HG02623 (cell line): ENCODE measurements around the gene PRDM2.
"Not testable (repeated sequence)": the region's sequence is repeated elsewhere in the genome, so short reads cannot be mapped to it uniquely, and the experiment has no call there.

ENCODE experiments used
- ATAC-seq: cut with Tn5 transposase; IDR thresholded peaks from one replicate; pipeline ENCODE4 v1.9.1; 2021; ENCODE audit warnings: moderate library complexity; ENCODE audit not compliant: unreplicated experiment

The PRDM2 gene

DNA sequence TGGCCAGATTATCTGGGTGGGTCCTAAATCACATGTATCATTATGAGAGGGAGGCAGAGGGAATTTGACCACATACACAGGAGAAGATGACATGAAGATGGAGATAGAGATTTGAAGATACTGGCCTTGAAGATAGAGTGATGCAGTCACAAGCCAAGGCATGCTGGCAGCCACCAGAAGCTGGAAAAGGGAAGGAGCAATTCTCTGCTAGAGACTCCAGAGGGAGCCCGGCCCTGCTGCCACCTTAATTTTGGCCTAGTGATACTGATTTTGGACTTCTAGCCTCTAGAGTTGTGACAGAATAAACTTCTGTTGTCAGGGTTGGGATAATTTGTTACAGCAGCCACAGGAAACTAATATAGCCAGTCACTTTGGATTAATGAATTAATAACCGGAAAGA, 2.2 kb upstream of the PRDM2 start:
- ATAC-seq = no peak

DNA sequence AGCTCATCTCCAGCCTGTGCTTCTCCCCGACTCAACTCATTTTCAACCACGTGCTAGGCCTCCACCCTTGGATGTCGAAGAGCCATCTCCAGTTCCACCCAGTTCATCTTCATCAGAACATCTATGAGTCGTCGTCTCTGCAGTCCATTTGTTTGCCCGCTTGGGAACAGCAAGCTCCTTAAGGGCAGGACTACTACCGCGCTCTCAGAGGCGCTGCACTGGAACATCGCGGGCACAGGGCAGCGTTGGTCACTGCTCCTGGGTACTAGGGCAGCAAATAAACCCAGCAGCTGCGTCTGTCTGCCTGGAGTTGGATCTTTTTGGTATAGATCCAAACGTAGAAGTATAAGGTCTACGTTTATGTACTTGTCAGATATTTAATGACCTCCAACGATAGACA, 478 bp upstream of the PRDM2 start:
- no peak for ATAC-seq

DNA sequence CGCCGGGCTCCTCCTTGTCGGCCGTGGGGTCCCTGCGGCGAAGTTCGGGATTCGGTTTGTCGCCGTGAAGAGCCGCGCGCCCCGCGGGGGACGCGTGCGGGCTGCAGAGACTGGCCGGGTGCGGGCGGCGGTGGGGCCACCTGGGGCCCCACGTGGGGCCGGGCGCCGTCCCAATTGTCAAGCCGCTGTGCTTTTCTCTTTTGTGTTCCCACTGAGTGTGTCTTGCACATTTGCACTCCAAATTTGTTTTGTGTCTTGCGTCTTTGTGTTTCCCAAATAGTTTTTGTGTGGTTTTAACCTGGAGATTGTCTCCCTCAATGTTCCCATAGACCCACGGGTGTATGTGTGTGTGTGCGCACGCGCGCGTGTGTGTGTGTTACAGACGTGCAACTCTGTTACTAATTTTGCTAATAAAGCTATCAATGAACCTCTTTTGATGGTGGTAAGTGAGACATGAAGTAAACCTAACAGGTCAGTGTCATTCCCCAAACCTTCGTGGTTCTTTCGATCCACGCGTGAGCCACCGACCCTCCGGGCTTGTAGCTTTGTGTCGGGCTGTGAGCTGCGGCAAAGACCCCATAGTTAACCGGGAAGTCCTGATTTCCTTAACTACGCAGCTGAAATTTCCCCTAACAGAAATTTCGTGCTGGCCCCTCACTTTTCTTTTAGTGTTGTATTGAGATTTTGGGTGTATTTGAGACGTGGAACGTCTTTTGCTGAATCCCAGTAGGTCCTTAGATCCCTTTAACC, 708 bp downstream of the PRDM2 start:
- peak; percentile 35 for ATAC-seq

DNA sequence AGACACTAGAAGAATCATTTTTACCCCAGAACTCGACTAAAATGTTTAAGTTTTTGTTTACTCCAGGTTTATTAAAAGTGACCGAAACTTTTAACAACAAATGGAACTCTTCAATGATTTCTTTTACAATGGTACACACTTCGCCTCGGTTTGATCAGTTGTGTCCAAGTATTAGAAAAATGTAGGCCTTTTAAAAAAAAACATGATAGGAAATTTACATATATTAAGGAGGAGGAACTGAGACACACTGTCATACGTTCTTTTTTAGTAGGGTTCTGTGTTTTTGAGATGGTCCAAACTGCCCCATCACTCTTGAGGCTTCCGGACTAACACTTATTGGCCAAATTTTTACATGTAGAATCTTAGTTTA, 1.3 kb downstream of the PRDM2 start:
- ATAC-seq = no peak

DNA sequence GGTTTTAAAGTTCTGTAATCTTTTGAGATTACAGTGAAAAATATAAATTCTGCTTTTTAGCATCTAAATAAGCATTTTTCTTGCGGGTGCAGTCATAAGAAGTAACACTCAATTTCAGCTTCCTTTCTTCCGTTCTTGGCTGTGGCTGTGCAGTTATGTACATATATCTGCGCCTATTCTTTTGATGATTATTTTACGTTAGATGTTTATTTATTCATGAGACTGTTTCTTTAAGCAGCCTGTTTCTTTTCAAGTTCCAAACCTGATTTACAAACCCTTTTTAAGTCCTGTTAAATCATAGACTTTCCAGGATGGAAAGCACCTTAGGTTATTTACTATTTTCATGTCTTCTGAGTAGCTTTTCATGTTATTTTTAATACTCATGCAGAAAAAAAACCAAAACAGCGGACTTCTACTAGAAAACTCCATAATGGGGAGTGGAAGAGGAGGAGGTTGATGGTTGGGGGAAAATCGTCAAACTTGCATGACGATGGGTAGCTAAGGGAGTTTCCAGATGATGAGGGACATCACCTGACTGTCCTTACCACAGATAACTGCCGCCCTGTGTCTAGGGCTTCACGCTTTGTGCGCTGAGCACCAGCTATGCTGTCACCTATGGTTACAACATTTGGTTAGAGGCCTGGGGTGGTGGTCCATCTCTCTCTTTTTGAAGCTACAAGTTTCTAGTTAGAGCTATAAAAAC, 2.6 kb downstream of the PRDM2 start:
- peak; percentile 70 for ATAC-seq

DNA sequence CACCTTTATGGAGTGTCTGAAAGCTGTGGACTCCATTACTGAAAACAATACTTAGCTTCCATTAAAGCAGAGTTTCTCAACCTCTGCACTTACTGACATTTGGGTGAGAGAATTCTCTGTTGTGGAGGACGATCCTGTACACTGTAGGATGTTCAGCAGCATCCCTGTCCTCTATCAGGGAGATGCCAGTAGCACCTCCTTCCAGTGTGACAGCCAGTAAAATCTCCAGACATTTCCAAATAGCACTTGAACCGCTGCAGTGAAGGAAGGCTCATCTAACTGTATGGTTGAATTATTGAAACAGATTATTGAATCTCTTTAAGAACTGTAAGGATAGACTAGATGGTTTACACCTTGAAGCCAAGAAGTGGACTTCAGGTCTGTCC, 3.1 kb downstream of the PRDM2 start:
- no peak for ATAC-seq

DNA sequence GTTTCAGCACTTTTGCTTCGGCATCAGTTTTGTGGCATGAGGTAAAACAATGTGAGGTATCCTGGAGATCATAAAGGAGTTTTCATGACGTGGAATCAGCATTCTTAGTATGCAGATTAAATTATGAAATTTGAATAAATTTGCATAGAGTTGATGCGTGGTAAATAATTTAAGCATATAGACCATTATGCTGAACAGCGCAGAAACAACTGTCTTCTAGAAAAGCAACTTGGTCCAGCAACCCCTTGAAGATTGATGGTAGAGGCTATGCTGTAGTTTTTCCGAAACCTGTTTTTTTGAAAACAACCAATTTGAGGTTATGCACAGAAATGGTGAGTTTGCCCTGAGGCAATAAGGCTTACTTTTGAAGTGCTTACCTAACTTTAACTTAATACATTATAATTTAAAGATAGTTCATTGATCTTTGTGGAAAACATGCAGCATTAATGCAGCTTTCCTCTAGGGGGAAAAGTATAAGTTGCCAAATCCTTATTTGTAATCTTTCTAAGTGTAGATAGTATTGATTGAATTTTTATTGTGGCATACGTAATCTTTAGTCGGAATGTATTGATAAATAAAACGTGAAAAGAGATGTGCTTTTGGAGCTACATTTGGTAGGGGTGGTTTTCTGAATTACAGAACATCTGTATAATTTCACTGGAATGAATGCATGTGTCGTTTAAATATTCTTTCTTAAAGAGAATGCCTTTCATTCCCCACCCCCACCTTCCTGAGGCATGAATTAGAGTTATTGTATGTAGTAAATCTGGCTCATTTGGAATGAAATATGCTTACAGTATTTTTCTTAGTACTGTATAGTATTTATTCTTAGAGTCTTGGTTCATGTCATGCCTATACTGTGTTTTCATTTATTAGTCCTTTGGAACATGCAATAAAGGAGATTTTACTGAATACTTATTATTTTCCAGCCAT, 3.8 kb downstream of the PRDM2 start:
- no peak for ATAC-seq

DNA sequence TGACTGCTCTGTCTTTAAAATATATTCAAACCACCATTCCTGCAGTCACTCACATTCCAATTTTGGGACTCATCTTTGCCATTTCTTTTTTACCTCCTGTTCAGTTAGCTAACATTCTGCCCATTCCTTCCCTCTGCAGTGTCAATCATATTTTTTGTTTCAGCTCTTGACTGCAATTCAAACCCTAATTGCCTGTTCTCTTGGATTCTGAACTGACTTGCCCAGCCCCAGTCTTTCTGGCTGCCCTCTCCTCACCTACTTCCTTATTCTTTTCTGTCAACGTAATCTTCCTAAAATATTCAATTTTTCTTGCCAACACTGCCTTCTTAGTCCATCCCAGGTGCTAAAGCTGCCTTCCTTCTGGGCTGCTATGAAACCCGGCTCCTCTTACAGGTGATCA, 6.1 kb downstream of the PRDM2 start:
- no peak for ATAC-seq

DNA sequence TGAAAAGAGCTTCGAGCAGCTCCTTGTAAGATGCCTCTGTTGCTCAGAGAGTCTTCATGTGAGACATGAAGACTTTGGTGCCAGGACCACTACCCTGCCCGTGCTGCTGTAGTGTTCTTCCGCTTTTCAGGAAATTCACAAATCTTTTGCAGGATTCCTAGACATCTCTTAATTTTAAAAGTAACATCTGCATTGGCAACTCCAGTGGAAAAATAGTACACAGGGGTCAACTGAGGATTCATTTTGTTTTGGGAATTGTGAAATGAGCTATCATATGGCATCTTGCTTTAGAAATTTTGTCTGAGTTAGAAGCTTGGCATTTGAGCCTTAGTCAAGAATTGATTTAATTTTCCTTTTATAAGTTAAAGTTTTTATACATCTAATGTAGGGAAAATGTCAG, 7.2 kb downstream of the PRDM2 start:
- ATAC-seq = no peak

DNA sequence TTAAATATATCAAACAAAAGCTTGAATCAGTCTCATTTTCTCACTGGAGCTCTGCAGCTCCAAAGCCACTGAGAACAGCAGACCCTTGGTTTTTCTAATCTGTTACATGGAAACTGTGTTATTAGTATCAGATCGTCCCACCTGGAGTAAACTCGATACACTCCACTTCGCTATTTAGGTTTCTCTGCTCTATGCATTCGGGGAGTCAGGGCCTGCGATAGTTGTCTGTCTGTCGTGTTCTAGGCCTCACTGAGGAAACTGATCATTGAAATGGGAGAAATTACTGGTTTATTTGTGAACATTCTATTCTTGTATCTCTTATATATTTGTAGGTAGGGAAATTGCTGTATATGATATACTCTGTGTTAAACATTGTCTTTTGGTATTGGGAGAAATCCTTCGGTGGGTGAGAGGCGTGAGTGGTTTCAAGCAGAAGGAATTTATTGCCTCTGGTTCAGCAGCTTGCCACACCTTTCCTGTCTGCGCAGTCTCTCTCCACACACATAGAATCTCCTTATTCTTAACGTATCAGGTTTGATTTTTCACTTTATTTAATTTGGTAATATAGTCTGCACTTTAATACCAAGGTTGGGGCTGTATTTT, 8.5 kb downstream of the PRDM2 start:
- no peak for ATAC-seq

DNA sequence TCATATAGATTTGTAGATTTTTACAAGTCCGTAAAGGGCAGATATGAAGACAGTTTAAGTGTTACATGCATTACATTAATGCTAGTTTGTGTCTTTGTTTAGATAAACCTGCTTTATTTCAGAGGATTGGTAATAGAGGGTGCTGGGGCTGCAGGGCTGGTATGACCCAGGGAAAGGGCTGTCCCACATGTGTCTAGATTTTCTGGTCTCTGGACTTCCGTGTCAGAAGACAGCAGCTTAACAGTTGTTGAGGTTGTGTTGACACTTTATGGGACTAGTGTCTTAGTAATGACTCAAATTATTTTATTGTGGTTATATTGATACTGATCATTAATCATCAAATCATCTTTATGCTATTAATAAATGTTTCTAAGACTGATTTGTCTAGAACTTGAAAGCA, 10.1 kb downstream of the PRDM2 start:
- no peak for ATAC-seq

DNA sequence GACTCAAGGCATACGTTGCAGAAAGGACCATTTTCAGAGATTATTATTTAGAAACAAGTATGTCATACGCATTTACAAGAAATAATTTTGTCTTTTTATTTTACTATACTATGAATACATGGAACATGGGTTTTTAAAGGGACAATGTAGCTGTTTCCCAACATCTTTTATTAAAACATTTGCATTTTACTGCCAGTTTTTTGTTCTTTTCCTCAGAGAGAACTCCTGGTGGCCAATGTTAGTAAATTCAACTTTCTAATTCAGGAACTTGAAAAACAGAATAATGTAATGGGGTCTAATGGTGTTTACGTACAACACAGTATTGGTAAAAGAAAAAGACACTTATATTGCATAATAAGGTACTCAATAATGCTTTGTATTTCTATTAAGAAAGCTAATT, 14.9 kb downstream of the PRDM2 start:
- ATAC-seq = no peak

DNA sequence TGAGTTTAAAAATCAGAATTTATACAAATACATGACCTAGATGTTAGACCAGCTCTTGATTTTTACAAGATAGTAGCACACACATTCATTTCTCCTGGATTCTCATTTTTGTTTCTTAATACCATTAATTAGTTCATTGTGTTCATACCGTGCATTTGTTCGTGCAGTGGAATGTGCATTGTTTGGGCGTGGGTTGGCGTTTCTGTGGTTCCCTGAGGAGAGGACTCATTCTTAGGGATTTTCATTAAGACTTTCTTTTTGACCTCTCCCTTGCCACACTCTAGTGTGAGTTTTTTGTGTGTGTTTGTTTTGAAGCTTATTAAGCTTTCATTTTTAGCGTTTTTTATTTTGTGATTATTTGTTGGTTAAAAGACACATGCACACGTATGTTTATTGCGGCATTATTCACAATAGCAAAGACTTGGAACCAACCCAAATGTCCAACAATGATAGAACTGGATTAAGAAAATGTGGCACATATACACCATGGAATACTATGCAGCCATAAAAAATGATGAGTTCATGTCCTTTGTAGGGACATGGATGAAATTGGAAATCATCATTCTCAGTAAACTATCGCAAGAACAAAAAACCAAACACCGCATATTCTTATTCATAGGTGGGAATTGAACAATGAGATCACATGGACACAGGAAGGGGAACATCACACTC, 15.8 kb downstream of the PRDM2 start:
- ATAC-seq = not testable (repeated sequence)

DNA sequence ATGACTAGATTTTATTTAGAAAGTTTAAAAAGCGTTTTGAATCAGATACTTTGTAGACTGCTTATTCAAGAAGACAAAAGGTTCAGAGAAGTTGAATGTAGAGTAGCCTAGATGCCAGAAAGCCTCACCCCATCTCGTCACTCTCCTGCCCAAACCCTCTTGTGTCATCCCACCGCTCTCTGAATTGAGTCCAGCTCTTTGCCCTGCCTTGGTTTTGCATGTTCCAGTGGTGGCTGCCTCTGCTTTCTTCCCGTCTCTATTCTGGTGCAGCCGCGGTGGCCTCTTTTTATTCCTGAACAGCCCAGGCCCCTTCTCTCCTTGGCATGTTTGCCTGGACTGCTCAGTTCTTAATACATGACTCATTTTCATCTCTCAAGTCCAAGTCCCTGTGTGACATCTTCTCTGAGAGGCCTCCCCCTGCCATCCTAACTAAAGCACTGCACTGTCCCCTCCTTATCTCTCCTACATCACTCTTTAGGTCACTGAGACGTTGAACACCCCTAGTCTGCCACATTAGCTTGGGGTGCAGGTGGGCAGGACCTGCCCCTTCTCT, 22.9 kb downstream of the PRDM2 start:
- ATAC-seq = no peak

DNA sequence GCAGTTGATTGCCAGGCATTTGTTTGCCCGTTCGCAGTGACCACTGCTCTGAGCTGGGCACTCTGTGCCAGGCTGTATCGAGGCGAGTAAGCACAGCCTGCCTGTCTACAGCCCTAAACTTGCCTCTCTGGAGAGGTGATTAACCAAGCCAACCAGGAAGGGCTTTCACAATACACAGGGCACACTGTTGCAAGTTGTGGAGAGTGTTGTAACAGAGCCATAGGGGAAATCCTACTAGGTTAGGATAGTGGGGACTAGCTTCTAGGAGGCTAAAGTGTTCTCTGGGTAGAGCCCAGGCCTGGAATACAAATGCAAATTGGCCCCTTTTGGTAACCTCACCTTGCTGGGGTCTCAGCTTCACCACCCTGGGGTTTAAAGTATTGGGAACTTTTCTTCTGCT, 23.8 kb downstream of the PRDM2 start:
- no peak for ATAC-seq

DNA sequence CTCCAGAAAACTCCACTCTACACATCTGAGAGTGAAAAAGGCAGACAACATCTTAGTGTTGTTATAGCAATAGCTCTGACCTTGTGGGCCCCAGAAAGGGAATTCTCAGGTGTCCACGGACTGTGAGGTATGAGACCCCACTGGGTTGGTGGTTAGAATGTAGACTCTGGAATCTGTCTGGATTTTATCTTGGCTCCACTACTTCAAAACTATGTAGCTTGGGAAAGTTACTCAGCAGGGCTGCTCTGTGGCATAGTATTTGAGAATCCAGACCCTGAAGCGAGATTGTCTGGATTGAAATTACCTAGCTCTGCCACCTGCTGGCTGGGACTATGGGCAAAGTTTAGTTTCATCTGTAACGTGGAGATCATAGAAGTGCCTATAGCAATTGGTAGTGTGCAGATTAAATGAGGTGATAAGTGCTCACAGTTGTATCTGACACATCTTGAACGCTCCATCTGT, 25.8 kb downstream of the PRDM2 start:
- ATAC-seq = no peak

DNA sequence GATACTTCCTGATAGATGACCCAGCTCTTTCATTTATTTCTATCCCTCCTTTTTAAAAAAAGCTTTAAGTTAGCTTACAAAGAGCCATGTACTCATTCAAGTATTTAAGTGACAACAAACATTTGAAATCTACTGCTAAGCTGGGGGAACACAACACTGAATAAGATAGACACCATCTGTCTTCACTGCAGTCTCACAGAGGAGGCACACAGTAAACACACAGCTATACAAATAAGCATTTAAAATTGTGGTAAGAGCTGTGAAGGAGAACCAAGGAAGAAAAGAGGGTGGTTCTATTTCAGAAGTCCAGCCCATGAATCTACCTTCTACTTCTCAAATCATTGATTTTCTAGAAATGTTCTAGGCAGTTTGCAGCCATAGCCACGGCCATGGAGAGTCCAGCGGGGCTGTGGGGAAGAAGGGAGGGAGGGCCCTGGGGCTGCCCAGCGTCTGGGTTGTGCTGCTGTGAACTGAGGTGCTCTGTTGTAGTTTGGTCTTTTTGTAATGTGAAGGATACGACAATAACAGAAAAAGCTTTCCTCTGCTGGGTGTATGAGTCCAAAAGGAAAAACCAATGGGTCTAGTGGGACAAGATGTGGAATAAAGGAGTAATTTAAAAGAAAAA, 28.2 kb downstream of the PRDM2 start:
- ATAC-seq = no peak

DNA sequence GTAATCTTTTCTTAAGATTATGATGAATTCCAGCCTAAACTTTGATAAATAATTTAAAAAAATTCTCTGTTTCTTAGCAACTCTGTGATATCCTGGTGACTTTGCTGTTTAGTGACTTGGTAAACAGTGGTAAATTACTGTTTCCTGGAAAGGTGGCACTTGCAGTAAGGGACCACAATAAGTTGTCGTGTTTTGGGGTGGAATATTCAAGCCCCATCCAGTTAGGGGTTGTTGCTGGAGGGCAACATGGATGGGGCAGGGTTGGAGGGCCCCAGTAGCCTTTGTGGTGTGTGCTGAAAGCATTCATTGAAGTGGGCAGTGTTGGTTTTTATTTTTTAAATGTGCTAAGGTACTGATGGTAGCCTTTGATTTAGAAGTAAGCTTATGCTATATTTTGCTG, 30.3 kb downstream of the PRDM2 start:
- no peak for ATAC-seq

DNA sequence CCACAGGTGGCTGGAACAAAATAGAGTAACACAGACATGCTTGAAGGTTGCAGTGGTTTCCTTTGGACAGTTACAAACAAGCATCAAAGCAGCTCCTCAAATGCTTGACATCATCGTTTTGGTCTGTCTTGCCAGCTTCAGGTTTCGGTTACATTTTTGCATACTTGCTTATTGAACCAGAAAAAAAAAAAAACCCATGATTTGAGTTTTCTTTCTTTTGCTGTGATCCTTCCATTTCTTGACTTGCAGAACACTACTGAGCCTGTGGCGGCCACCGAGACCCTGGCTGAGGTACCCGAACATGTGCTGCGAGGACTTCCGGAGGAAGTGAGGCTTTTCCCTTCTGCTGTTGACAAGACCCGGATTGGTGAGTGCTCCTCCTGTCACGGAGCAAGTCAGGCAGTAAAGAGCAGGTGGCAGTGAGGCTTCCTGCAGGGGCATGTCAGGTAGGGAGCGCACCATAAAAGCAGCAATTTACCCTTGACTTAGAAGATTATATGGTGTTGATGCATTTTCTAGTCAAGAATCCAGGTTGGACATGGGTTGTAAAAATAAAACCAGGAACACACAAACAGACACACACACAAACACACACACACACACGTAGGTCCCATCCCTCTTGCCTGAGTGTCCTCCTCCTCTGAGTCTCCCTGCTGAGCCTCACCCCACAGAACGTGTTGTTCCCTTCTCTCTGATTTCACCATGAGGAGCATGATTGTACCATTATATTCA, 30.9 kb downstream of the PRDM2 start:
- peak; percentile 83 for ATAC-seq
